GM18909 (cell line): ENCODE results near the gene MPP3.

Source experiments
- ATAC-seq: cut with Tn5 transposase; IDR thresholded peaks from one replicate; pipeline ENCODE4 v1.9.1; 2021; ENCODE audit warnings: mild to moderate bottlenecking; ENCODE audit not compliant: unreplicated experiment, poor library complexity

MPP3 gene

DNA sequence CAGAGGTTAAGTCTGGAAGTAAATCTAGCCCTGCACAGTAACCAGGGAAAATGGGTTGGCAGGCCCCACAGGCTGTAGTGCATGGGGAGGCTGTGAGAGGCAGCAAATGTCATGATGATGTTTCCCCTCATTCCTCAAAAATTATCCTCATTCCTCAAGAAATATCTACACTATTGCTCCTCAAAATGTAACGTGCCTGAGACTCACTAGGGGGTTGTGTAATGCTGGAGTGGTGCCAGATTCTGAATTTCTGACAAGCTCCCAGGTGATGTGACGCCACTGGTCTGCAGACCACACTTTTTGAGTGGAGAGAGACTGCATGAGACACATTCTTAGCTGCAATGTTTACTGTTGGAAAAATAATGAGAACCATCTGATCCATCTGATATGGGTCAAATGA lies 1.2 kb upstream of the MPP3 start:
- ATAC-seq: no peak

DNA sequence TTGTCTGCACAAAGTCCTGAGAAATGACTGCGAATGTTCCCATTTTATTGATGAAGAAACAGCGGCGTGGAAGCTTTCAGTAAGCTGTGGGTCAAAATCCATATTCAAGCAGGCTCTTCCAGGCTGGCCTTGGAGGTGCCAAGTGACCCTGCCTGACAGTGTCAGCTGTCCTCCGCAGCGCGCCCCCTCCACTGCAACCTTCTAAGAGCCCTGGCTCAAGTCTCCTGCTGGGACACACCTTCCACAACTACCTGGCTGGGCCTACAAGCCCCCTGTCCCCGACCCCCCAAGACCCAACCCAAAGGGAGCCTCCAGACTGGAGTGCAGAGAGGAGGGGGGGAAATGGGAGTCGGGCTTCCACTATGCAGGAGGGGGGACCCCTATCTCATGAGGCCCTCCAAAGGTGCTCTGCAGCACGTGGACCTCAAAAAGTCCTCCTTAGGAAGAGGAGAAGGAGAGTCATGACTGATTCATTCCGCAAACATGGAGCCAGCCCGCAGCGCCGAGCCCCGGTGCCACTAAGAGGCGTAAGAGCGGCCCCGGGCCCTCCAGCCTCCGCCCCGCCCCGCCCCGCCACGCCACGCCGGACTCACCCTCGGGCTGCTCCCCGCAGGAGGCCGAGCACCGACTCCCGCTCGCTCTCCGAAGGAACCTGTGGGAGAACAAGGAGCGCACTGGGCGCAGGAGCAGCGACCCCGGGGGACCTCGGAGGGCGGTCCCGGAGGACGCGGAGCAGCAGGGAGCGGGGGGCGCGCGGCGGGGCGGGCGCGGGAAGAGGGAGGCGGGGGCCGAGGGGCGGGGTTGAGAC lies 574 bp downstream of the MPP3 start:
- ATAC-seq: no peak

DNA sequence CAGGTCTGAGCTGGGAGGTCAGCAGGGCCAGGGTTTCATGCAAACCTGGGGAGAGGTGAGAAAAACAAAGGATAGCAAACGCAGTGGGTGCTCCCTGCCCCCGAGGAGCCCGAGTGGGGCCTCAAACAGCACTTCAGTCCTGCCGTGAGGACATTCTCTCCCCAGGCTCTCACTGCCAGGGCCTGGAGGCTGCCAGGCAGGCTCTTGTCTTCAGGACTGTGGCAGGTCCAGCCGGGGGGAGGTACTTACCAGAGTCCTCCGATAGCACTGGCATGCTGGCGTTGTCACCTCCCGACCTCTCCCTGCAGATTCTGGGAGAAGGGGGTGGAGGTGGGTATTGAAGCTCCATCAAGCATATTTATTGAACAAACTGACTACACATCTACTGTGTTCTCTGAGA lies 1.3 kb downstream of the MPP3 start:
- no peak for ATAC-seq

DNA sequence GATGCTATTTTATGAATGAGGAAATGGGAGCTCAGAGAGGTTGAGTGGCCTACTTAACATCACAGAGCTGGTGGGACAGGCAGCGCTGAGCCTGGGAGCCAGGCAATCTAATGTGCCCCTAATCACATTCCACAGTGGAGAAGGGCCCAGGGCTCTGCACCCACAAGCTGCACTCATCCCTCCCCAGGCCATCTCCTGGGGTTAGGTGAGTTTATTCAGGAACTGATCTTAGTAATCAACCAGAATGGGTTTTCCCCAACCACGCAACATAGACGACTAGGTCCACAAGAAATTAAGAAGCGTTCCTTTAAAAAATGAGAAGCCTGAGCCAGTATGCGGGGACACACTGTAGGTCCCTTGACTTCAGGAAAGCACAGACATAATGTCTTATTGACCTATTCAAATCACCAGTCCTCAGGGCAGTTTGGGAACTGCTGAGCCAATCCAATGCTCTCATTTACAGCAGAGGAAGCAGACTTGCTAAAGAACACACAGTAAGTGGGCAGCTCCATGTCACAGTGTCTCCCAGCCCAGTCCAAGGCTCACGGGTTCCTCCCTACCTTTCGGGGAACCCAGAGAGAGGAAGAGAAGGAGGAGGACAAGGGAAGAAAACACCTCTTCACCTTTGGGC lies 2.3 kb downstream of the MPP3 start:
- ATAC-seq: no peak

DNA sequence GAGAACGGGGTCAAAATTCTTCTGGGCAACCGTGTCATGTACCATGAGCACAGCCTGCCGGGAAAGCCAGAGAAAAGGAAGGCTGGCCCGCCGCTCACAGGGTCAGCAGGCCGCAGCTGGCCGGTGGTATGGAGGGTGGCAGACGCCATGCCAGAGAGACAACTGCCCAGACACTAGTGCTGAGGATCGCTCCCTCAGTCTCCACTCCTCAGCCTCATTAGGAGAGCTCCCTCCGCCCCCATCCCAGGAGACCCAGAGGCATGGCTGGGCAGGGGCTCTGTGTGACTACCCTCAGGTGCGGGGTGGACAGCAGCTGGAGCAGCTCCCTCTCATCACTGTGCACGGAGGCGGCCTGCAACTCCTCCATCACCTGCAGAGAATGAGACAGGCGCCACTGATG lies 3.2 kb downstream of the MPP3 start:
- no peak for ATAC-seq

DNA sequence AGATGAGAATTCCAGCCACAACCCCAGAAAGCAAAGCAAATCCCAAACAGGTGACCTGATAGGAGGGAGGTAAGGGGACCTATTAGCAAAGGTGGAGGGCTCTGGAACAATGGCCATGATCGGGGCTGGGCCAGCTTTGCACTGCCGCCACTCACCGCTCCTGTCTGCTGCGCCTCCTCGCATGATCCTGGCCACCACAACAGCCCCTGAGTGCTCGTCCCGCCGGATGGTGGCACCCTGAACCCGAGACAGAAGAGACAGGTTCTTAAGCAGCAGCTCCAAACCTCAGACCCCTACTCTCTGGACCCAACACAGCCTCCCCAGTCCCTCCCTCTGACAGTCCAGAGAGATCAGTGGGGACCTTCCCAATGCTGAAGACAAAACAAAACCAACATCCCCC lies 5.3 kb downstream of the MPP3 start:
- ATAC-seq: no peak

DNA sequence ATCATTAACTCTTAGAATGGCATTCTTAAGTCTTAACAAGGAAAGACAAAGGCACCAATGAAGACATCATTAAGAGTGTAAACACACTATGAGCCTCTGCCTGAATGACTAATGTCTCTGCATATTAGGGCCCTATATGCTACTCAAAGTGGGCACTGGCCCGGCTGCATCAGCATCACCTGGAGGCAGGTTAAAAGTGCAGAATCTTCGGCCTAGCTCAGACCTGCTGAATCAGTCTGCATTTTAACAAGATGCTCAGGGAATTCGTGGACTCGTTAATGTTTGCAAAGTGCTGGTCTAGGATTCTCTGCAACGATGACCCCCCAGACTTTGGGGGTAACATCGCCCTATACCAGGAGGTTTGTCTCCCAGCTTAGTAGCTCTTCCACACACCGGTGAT lies 6.7 kb downstream of the MPP3 start:
- ATAC-seq: no peak

DNA sequence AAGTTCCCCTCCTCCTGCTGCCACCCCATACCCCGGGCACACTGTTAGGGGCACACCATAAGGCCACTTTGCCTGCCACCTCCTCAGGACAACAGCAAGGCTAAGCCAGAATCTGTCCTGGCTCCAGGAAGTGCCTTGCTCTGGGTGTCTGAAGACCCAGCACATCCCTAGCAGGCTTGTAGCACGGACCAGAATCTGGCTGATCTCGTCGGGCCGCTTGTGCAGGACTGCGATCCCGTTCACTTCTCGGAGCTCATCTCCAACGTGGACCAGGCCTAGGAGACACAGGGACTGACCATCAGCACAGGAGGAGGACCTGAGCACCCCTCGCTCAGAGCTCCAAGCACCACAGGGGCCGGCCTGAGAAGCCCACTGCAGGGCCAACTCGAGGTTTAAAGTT lies 7.4 kb downstream of the MPP3 start:
- no peak for ATAC-seq

DNA sequence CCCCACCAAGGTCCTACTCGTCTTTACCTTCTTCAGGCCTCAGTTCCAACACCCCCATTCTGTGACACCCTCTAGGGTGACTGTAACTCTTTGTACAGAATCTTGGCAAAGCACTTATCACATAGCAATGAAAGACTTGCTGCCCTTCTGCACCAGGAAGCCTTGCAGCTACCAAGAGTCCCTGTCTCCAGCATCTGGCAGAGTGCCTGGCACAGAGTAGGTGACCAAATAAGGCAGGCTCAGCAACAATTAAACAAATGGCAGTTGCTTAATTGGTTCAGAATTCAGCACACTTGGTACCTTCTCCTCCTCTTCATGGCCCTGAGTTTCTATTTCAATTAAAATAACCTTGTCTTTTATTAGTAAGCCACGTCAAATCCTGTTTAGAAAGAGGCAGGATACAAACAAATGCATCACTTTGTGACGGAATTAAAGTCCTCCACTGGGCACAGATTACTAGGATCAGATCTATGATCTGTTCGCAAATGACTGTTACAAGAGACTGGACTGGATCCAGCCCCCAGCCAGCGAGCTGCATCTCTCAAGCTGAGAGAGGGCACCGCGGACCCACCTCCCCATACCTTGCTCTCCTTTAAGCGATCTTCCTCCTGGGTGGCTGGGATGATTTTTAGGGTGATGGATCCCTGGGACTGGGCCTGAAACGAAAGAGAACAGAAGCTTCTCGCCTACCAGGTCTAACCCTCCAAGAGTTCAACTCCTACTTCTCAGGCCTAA lies 9.4 kb downstream of the MPP3 start:
- ATAC-seq: no peak

DNA sequence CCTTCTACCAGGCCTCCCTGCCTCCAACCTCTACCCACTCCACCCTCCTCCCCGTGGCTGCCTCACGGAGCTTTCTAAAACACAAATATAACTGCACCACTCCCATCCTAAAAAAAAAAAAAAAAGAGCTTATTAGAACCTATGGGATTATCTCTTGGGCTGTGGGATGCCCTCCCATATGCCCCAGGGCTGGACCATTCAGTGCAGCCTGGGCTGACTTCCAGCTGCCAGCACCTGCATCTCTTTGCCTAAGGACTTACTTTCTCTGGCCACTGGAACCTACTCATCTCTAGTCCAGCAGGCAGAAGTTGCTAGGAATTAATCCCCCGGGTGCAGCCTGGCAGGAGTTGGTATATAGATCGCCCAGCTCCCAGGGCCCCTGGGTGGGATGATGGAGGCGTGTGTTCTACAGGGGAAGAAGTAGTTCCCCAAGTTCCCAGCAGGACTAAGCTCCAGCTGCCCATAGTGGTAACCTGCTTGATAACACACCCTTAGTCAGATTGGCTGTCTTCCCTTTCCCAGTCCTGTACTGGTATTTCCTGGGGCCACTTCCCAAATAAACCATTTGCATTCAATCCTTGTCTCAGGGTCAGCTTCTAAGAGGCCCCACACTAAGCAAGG lies 10.3 kb downstream of the MPP3 start:
- no peak for ATAC-seq

DNA sequence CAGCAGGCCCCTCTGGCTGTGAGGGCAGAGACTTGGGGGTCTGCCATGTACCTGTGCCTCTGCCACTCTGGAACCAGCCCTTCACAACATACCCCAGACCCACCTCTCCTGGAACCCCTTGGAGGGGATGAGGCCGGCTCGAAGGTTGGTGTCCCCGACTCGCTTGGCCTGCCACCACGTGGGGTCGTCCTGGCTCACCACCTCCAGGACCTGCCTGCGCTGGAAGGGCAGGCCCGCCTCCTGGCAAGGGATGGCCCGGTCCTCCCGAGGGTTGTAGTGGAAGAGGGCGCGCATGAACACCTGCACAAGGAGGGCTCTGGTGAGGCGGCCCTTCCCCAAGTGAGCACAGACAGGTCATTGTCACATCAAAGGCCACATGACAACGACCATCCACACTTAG lies 12.2 kb downstream of the MPP3 start:
- no peak for ATAC-seq

DNA sequence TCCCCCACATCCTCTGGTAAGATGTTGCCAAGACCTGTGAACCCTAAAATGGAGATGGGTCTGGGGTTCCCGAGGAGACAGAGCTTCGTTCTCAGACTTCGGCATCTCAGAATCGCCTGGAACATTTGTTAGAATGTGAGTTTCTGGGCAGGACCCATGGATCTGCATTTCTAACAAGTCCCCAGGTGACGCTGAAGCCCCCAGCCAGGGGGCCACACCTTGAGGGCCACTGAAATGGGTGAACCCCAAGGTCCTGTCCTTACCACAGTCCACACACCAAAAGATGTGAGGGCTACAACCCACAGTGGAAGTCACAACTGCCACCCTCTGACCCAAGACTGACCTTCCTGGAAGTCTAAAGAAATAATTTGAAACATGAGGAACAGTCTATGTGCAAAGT lies 14.0 kb downstream of the MPP3 start:
- ATAC-seq: no peak

DNA sequence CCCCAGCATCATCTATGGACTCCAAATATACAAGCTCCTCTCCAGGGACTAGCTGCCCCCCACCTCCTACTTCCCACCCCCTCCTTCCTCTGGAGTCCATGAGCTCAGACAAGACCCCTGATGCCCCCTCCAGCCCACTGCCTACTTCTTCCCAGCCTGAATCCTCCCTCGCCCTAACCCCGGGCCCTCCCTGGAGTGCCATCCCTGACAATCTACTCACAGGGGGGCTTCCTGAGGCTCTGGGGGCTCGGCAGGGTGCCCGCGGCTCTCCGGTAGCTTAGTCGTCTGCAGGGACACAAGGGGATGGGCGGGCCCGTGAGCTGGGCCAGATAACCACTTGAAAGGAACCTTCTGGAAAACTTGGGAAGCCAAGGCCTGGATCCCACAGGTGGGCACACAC lies 15.1 kb downstream of the MPP3 start:
- no peak for ATAC-seq

DNA sequence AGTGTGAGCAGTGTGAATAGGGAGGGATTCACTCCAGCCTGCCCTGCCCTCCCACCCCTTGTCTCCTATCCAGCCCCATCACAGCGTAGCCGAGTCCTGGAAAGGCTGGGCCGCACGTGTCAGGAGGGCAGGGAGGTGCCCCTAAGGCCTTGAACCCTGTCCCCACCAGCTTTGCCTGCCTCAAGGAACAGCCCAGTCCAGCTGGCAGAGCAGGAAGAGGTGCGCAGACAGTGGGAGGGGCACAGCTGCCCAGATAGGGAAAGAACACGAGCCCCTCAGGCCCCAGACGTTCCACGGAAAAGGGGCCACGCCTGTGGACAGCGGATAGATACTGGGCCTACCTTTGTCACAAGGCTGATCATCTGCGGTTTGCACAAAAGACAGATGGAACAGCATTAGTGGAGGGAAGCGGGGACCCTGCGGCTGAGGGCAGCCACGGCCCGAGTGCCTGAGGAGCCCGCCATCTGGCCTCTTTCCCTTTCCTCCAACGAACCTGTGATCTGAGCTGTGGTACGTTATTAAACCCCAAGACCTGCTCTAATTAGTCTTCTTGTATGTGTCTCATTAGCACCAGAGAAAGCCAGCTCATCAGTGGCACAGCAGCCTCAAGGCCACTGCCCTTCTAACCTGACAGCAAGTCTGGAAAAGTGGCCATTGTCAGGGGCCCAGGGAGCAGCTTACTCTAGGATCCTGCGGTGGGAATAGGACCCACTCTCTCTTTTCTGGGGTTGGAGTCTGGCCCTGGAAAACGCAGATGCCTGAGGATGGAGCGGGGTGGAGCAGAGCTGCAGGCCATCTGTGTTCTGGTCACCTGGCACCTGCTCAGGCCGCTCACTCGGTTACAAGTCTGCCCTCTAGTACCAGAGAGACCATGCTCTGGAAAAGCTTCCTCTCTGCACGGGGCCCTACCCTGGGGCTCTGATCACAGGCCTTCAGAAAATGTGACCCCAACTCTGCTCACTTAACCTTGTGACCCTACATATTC lies 16.3 kb downstream of the MPP3 start:
- ATAC-seq: no peak

DNA sequence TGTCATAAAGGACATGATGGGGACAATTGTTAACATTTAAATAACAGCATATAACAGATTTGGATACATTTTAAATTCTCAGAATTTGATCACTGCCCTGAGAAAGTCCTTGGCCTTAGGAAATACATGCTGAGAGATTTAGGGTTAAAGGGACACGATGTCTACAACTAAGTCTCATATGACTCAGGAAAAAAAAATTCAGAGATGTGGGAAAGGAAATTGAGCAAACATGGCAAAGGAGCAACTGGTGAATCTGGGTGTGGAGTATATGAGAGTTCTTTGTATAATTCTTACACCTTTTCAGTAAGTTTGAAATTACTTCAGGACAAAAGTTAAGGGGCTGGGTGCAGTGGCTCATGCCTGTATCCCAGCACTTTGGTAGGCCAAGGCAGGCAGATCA lies 18.2 kb downstream of the MPP3 start:
- ATAC-seq: no peak

DNA sequence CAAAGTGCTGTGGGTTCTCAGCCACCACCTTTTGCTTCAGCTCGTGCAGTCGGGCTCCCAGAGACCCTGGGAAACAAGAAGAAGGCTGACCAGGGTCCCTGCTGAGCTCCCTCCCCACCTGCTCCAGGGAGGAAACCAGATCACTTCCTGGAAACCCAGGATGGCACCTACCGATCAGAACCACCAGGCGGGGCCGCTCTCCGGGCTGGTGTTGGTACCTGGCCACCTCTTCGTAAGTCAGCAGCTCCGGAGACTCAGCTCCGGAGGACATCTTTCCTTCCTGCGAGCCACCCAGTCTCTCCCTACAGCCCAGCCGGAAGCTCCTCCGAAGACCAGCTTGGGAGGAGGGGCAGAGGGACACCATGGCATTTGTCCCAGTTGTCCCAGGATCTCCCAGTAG lies 18.9 kb downstream of the MPP3 start:
- ATAC-seq: no peak

DNA sequence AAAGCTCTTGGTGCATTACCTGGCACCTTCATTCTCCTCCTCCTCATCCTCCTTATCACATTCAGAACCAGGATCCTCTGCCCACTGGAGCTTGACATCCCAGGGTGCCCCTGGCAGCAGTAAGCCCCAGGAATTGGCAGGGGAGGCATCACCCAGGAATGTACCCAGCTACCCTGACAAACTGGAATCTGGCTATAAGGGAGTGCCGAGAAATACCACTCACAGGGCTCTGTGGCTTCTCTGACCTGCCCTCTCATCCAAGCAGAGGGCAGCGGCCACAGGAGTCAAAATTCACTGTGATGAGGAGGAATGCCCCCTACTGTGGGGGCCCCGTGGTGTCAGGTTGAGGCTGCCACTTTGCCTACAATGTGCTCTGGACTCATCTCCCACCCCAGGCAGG lies 19.6 kb downstream of the MPP3 start:
- ATAC-seq: no peak

DNA sequence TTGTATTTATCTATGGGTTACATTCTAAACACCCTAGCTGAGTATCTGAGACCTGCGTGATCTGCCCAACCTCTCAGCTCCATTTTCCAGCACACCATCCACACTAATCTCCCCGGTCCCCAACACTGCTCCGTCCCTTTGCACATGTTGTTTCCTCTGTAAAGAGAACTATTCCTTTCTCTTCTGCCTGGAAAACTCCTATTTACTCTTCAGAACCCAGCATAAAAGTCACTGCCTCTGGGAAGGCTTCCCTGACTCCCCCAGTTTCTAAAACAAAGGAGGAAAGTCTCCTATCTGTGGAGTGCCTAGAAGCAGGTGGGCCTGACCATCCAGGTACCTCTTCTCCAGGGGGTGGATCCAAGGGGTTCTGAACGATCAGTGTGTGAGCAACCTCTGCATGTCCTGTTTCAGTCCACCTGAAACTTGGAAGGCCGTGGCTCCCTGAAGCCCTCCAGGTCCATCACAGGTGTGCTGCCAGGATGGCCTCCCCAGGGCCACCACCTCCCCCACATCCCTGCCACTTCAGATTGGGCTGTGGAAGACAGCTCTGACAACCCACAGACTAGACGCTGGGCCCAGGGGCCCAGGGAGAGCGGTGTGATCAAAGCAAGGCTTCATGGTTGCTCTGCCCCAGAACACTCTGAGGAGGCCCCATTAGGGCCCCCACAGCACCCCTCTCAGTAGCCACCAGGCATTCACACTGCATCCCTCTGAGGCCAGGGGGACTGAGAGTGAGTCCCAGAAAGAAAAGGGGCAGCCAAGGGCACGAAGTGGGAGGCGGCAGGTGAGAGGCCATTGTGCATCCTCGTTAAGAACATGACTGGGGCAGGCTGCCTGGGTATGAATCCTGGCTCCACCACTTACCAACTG lies 20.3 kb downstream of the MPP3 start:
- ATAC-seq: no peak

DNA sequence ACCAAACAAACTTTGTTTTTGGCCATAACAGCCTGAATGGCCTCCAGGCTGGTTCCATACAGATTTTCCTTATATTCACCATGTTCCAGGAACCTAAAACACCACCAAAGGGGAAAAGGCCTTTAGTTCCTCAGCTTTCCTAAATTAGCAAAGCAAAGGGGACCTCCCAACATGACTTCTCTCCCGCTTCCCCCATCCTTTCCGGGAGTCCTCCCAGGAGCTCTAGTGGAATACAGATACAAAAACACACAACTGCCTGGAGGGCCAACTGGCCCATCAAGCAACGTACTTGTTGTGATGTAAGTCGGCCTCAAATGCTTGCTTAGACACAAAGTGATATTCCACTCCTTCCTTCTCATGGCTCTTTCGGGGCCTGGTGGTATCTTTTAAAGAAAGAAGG lies 22.1 kb downstream of the MPP3 start:
- ATAC-seq: no peak
